H1 (cell line): ENCODE measurements around the gene PRSS8. TPM values are rescaled to one million over a fixed set of nuclear protein-coding genes. Genes with fewer than 3 reads are reported as not detected.
A peak's percentile ranks its signal among the peaks of the same experiment; 100 is the strongest.

Experiments used
- CTCF ChIA-PET: fragments of 300-600 bp; sonication (Branson Sonifier 250); formaldehyde crosslinking; loops from one replicate; lab custom pipeline; 2021; ENCODE audit not compliant: partially characterized antibody; lab: Charles Lee
- POLR2A ChIA-PET: fragments of 300-600 bp; sonication (Branson Sonifier 250); formaldehyde crosslinking; loops from one replicate; lab custom pipeline; 2021; ENCODE audit warnings: inconsistent platforms; ENCODE audit not compliant: partially characterized antibody; lab: Charles Lee
- DNase-seq, 2 experiments: peaks; one replicate each; pipeline versions ENCODE4 v3.0.0 to v3.0.0-alpha.2; 2010 to 2022; ENCODE audit warnings: low spot score in 2 of 2, low read depth in 1 of 2, mixed read lengths in 1 of 2
- FAIRE-seq: peaks from 2 replicates; lab custom pipeline; 2011; peaks lifted over from hg19 to GRCh38; lab: Jason Lieb, UNC
- H2AFZ ChIP-seq: 2 replicates; pipeline ENCODE4 v1.8.1; 2012; ENCODE audit warnings: low read length, inconsistent platforms
- H2AK5ac ChIP-seq: 2 replicates; pipeline ENCODE4 v1.6.1; 2013; ENCODE audit warnings: low read depth, low read length
- H2BK120ac ChIP-seq: replicated peaks from 2 replicates; pipeline ENCODE3; 2013; ENCODE audit warnings: low read depth, low read length, inconsistent platforms
- H2BK12ac ChIP-seq: 2 replicates; pipeline ENCODE4 v1.6.1; 2013; ENCODE audit warnings: low read depth, low read length
- H2BK15ac ChIP-seq: 2 replicates; pipeline ENCODE4 v1.6.1; 2013; ENCODE audit warnings: low read length
- H2BK20ac ChIP-seq: 2 replicates; pipeline ENCODE4 v1.6.1; 2013; ENCODE audit warnings: low read length
- H2BK5ac ChIP-seq: 2 replicates; pipeline ENCODE4 v1.6.1; 2013; ENCODE audit warnings: low read depth, low read length
- H3K14ac ChIP-seq: 2 replicates; pipeline ENCODE4 v1.6.1; 2013; ENCODE audit warnings: inconsistent platforms; ENCODE audit not compliant: insufficient read length
- H3K18ac ChIP-seq: 2 replicates; pipeline ENCODE4 v1.6.1; 2013; ENCODE audit warnings: low read length; ENCODE audit errors: extremely low read depth
- H3K23ac ChIP-seq: 2 replicates; pipeline ENCODE4 v1.6.1; 2013; ENCODE audit warnings: inconsistent platforms; ENCODE audit not compliant: insufficient read length
- H3K23me2 ChIP-seq: 2 replicates; pipeline ENCODE4 v1.6.1; 2013; ENCODE audit warnings: low read depth, low read length
- H3K27ac ChIP-seq: 2 replicates; pipeline ENCODE4 v1.6.1; 2011; ENCODE audit warnings: low read depth, low read length, inconsistent platforms
- H3K27me3 ChIP-seq, 4 experiments: replicated peaks in 1 of 4; 1 replicate in 1 of 4; 2 replicates in 3 of 4; pipeline versions ENCODE4 v1.6.1 to v1.8.1; 2011 to 2013; ENCODE audit warnings: low read length in 3 of 4, mild to moderate bottlenecking in 3 of 4, inconsistent platforms in 2 of 4, mixed read lengths in 2 of 4, moderate library complexity in 1 of 4; ENCODE audit not compliant: control insufficient read depth in 3 of 4, insufficient read depth in 3 of 4; ENCODE audit errors: extremely low read depth in 1 of 4
- H3K36me3 ChIP-seq, 4 experiments: 2 replicates each; pipeline versions ENCODE4 v1.6.1 to v1.8.1; 2011 to 2013; ENCODE audit warnings: mild to moderate bottlenecking in 4 of 4, low read length in 3 of 4, moderate library complexity in 2 of 4, control low read depth in 1 of 4, inconsistent platforms in 1 of 4; ENCODE audit not compliant: insufficient read depth in 4 of 4, control insufficient read depth in 2 of 4
- H3K4ac ChIP-seq: replicated peaks from 2 replicates; pipeline ENCODE3; 2013; ENCODE audit warnings: low read length, low read depth, mixed read lengths, inconsistent platforms; ENCODE audit not compliant: insufficient read length
- H3K4me1 ChIP-seq, 4 experiments: replicated peaks in 1 of 4; 1 replicate in 1 of 4; 2 replicates in 3 of 4; pipeline versions ENCODE4 v1.6.1 to v1.8.1; 2011 to 2013; ENCODE audit warnings: low read length in 3 of 4, inconsistent platforms in 2 of 4, mixed read lengths in 1 of 4; ENCODE audit not compliant: insufficient read depth in 4 of 4, control insufficient read depth in 3 of 4
- H3K4me2 ChIP-seq, 2 experiments: 2 replicates each; pipeline versions ENCODE4 v1.6.1 to v1.8.1; 2011 to 2013; ENCODE audit warnings: low read depth in 2 of 2, low read length in 2 of 2, control low read depth in 1 of 2, inconsistent platforms in 1 of 2, mild to moderate bottlenecking in 1 of 2; ENCODE audit not compliant: insufficient read depth in 1 of 2
- H3K4me3 ChIP-seq, 4 experiments: fragments of 200-600, 300-600 bp in 1 of 4; sonication (generic), shearing (Covaris generic), sonication (Bioruptor Twin) in 1 of 4; 2 replicates each; pipeline versions ENCODE4 v1.5.1 to v1.8.1; 2011 to 2016; ENCODE audit warnings: low read length in 4 of 4, low read depth in 3 of 4, control low read depth in 2 of 4, inconsistent platforms in 2 of 4, mild to moderate bottlenecking in 2 of 4, mixed read lengths in 1 of 4, moderate library complexity in 1 of 4; ENCODE audit not compliant: insufficient read depth in 2 of 4; ENCODE audit errors: extremely low read depth in 1 of 4
- H3K56ac ChIP-seq: replicated peaks from 2 replicates; pipeline ENCODE3; 2013; ENCODE audit warnings: low read depth, mild to moderate bottlenecking, mixed read lengths, low read length, inconsistent platforms; ENCODE audit not compliant: insufficient read length
- H3K79me1 ChIP-seq: 2 replicates; pipeline ENCODE4 v1.6.1; 2013; ENCODE audit warnings: low read depth, low read length, control low read depth
- H3K79me2 ChIP-seq, 2 experiments: 2 replicates each; pipeline versions ENCODE4 v1.6.1 to v1.8.1; 2012 to 2013; ENCODE audit warnings: low read length in 2 of 2, mild to moderate bottlenecking in 2 of 2, inconsistent platforms in 1 of 2; ENCODE audit not compliant: insufficient read depth in 2 of 2, control insufficient read depth in 1 of 2
- H3K9ac ChIP-seq, 4 experiments: replicated peaks in 1 of 4; 1 replicate in 1 of 4; 2 replicates in 3 of 4; pipeline versions ENCODE4 v1.6.1 to v1.8.1; 2011 to 2013; ENCODE audit warnings: low read depth in 3 of 4, low read length in 3 of 4, control low read depth in 2 of 4, mild to moderate bottlenecking in 2 of 4, moderate library complexity in 2 of 4, inconsistent platforms in 1 of 4; ENCODE audit errors: extremely low read depth in 1 of 4
- H3K9me3 ChIP-seq, 2 experiments: 2 replicates each; pipeline versions ENCODE4 v1.6.1 to v1.8.1; 2012 to 2013; ENCODE audit warnings: mild to moderate bottlenecking in 2 of 2, moderate library complexity in 2 of 2, control low read depth in 1 of 2, inconsistent platforms in 1 of 2, low read depth in 1 of 2, low read length in 1 of 2, mixed read lengths in 1 of 2; ENCODE audit not compliant: insufficient read depth in 2 of 2
- H4K20me1 ChIP-seq, 2 experiments: replicated peaks in 1 of 2; 2 replicates each; pipeline versions ENCODE3 to v1.8.1; 2011 to 2013; ENCODE audit warnings: inconsistent platforms in 2 of 2, low read length in 2 of 2, mild to moderate bottlenecking in 1 of 2; ENCODE audit not compliant: insufficient read depth in 2 of 2, control insufficient read depth in 1 of 2
- H4K5ac ChIP-seq: 2 replicates; pipeline ENCODE4 v1.6.1; 2013; ENCODE audit warnings: low read length, low read depth, mixed read lengths, inconsistent platforms; ENCODE audit not compliant: insufficient read length
- H4K8ac ChIP-seq: 2 replicates; pipeline ENCODE4 v1.8.0; 2013; ENCODE audit warnings: mild to moderate bottlenecking, moderate library complexity, low read length, inconsistent platforms; ENCODE audit not compliant: insufficient read depth; ENCODE audit errors: extremely low read depth
- H4K91ac ChIP-seq: replicated peaks from 2 replicates; pipeline ENCODE3; 2013; ENCODE audit warnings: low read length, mixed read lengths, inconsistent platforms; ENCODE audit not compliant: insufficient read length
- BCL11A ChIP-seq, 2 experiments: IDR thresholded peaks; one replicate each; pipeline ENCODE4 v1.6.1; 2011; ENCODE audit warnings: low read depth in 2 of 2, low read length in 2 of 2, mild to moderate bottlenecking in 2 of 2
- CBX8 ChIP-seq: fragments of 300-800, 300-1000 bp; sonication (generic); IDR thresholded peaks from 2 replicates; pipeline ENCODE4 v1.7.1; 2016; ENCODE audit warnings: low read depth, low read length, borderline replicate concordance
- EGR1 ChIP-seq: IDR thresholded peaks from 2 replicates; pipeline ENCODE4 v1.6.1; 2011; ENCODE audit warnings: low read depth, low read length, borderline replicate concordance
- FOSL1 ChIP-seq: IDR thresholded peaks from 2 replicates; pipeline ENCODE4 v1.6.1; 2011; ENCODE audit warnings: mild to moderate bottlenecking, low read depth, low read length, moderate library complexity; ENCODE audit not compliant: insufficient read depth
- KDM5A ChIP-seq: fragments of 200-600 bp; IDR thresholded peaks from 2 replicates; pipeline ENCODE4 v1.7.1; 2012; ENCODE audit warnings: mild to moderate bottlenecking, low read length, inconsistent platforms, mixed read lengths
- RAD21 ChIP-seq, 2 experiments: IDR thresholded peaks in 1 of 2; conservative IDR thresholded peaks in 1 of 2; 2 replicates each; pipeline ENCODE4 v1.6.1; 2011; ENCODE audit warnings: low read depth in 2 of 2, low read length in 2 of 2, improper control_type of control experiment in 1 of 2, inconsistent platforms in 1 of 2, mild to moderate bottlenecking in 1 of 2, moderate library complexity in 1 of 2
- RNF2 ChIP-seq: fragments of 200-900, 300-1000 bp; sonication (generic); IDR thresholded peaks from 2 replicates; pipeline ENCODE4 v1.7.1; 2016; ENCODE audit warnings: borderline replicate concordance, low read depth, mild to moderate bottlenecking, antibody characterized with exemption, low read length; ENCODE audit not compliant: poor library complexity, severe bottlenecking; ENCODE audit errors: missing control alignments
- SUZ12 ChIP-seq: fragments of 200-600 bp; sonication (generic); IDR thresholded peaks from 2 replicates; pipeline ENCODE4 v1.6.1; 2012; ENCODE audit warnings: mild to moderate bottlenecking, inconsistent platforms, low read length, moderate library complexity, mixed read lengths
- USF2 ChIP-seq: IDR thresholded peaks from 2 replicates; pipeline ENCODE4 v1.6.1; 2011; ENCODE audit warnings: low read length, improper control_type of control experiment
- WGBS, 2 experiments: shearing (Covaris generic) in 1 of 2; methylation state at CpG; one replicate each; pipeline versions ENCODE4 v1.1.6 to v1.1.7; 2013 to 2015; ENCODE audit warnings: low lambda C conversion rate in 2 of 2, mixed read lengths in 2 of 2, inconsistent platforms in 1 of 2, low coverage in 1 of 2, missing lambda C conversion rate in 1 of 2; ENCODE audit not compliant: insufficient replicate concordance in 2 of 2, insufficient coverage in 1 of 2, insufficient read length in 1 of 2; ENCODE audit errors: extremely low coverage in 1 of 2, missing lambda C conversion rate in 1 of 2; 5-methylcytosine and 5-hydroxymethylcytosine counted together
- polyA plus RNA-seq, 7 experiments: library from polyadenylated mRNA; depleted of rRNA in 3 of 7; stranded (reverse) in 5 of 7; unstranded in 2 of 7; fragments of >200 nt in 5 of 7; fragments of 200-250 nt in 2 of 7; gene quantifications; 1 replicate in 5 of 7; 2 replicates in 1 of 7; 4 replicates in 1 of 7; pipeline versions ENCODE4 v1.2.1 to v1.2.3, GENCODE V29; 2011 to 2013; ENCODE audit warnings: missing spikeins in 2 of 7, mixed read lengths in 2 of 7
- total RNA-seq: library from RNA; stranded (reverse); fragmentation: NEBNext Ultra II Directional; extraction: Animal tissue kit (Norgen Biotek cat#: 25700); gene quantifications from 2 replicates; pipeline ENCODE4 v1.2.1, GENCODE V29; 2021

PRSS8 gene
- total and polyA plus RNA-seq, 2 of the 8 experiments (the other 6 are each of a cell fraction or from before 2014, with no cell fraction given), result 87.7 to 273 TPM

- Histone ChIP-seq H2BK120ac (no peak overlapping the region), H3K9ac (no peak overlapping the region), H2AK5ac (no peak overlapping the region), H3K27me3 (peaks cover 0 to 15% (median 9%) of the 10 kb centered on the region in 4 experiments; a peak in 6 of 7 replicates), H4K5ac (no peak overlapping the region), H3K18ac (no peak overlapping the region; the same call in 1 of the 2 replicates), H3K36me3 (no peaks in the 10 kb centered on the region), H3K23me2 (peaks cover 7% of the 10 kb centered on the region; the same call in 1 of the 2 replicates), H4K91ac (peak overlapping the region; percentile 15), H2BK5ac (no peak overlapping the region), H4K8ac (peak overlapping the region; percentile 73; the same call in 1 of the 2 replicates), H3K9me3 (no peaks in the 10 kb centered on the region), H3K4me1 (peaks cover 0 to 18% (median 4%) of the 10 kb centered on the region in 4 experiments; a peak in 5 of 7 replicates), H3K4ac (no peak overlapping the region), H2AFZ (peak overlapping the region; percentile 81; the same call in 1 of the 2 replicates), H3K79me1 (no peaks in the 10 kb centered on the region), H2BK20ac (no peak overlapping the region), H2BK15ac (peak overlapping the region; percentile 61; the same call in 1 of the 2 replicates), H3K4me3 (peak overlapping the region; percentile 31 to 59 (median 40)), H3K4me2 (peak overlapping the region; percentile 57 to 77), H3K56ac (no peak overlapping the region), H2BK12ac (no peak overlapping the region), H3K79me2 (no peaks in the 10 kb centered on the region), H4K20me1 (no peaks in the 10 kb centered on the region), H3K14ac (no peak overlapping the region), H3K23ac (no peak overlapping the region), H3K27ac (no peak overlapping the region)
- FAIRE-seq, result no peak
- ChIA-PET POLR2A (interaction anchor here (0.6 to 34.9 kb wide), 7 partner anchors 9 to 648 kb away, joined by 3 to 713 read pairs (median 7); partner anchors contain the start of genes BCKDK, FUS, KAT8 and PRSS8), CTCF (interaction anchor here (0.6 to 1.5 kb wide), 5 partner anchors 9 to 118 kb away, joined by 3 to 5 read pairs (median 3); no protein-coding TSS in a partner anchor)
- peak in 1 of 2 experiments; percentile 78 for DNase-seq
- WGBS, 2 experiments, result 27% methylated on average over 37 of the region's 40 CpGs; no CpG with 5 or more reads in 1 of the 2 experiments
- TF ChIP-seq SUZ12, result no peak
- TF ChIP-seq RNF2, result no peak
- TF ChIP-seq EGR1, result no peak
- TF ChIP-seq KDM5A, result no peak
- TF ChIP-seq FOSL1, result no peak
- no peak for TF ChIP-seq BCL11A (IDR thresholded peaks at IDR 0.05; ENCODE audit: low read depth in 2 of 2, low read length in 2 of 2)
- TF ChIP-seq RAD21 (IDR thresholded peaks at IDR 0.05 in 1 of 2, conservative IDR thresholded peaks at IDR 0.05 in 1 of 2; ENCODE audit: low read depth in 2 of 2, low read length in 2 of 2), result 0 out of 4 replicates have a peak, but pooled peaks of 1 of the 2 experiments have one; percentile 6
- no peak for TF ChIP-seq USF2
- TF ChIP-seq CBX8, result no peak
These were observed 12.8 kb upstream of the PRSS8 start for GRCh38 chr16:31148281-31148728.
